Measurements from ENCODE around the gene CNN3.

GRCh38 chr1:94908965-94909364, 17.9 kb downstream of the CNN3 start:
- TF ChIP-seq POLR2A (IDR thresholded peaks at IDR 0.05; ENCODE audit: extremely low read depth, insufficient read length) (no peak), MAX (IDR thresholded peaks at IDR 0.05; ENCODE audit: low read depth, low read length) (no peak), CTCF (IDR thresholded peaks at IDR 0.05; ENCODE audit: low read depth, low read length) (no peak), MYC (IDR thresholded peaks at IDR 0.05; ENCODE audit: low read depth, low read length) (no peak)
